Measurements from ENCODE around the gene RFLNA.
"Not testable (repeated sequence)": the region's sequence is repeated elsewhere in the genome, so short reads cannot be mapped to it uniquely, and the experiment has no call there.

DNA sequence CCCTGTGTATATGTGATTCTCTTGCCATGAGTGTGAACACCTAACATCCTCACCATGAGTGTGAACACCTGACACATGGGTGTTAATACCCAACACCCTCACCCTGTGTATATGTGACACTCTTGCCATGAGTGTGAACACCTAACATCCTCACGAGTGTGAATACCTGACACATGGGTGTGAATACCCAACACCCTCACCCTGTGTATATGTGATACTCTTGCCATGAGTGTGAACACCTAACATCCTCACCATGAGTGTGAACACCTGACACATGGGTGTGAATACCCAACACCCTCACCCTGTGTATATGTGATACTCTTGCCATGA, 28.1 kb downstream of the RFLNA start:
- TF ChIP-seq POLR2A (IDR thresholded peaks at IDR 0.05; ENCODE audit: low read length); GATA1 (IDR thresholded peaks at IDR 0.05; ENCODE audit: low read depth, low read length): not testable (repeated sequence)

Measured in erythroblast (primary cell).